NCI-H526 (cell line): ENCODE results near the gene NPLOC4.

Source experiments
- DNase-seq, 2 experiments: peaks; one replicate each; lab custom pipeline; 2025; lab: John Stamatoyannopoulos, UW

NPLOC4 gene

GRCh38 chr17:81566461-81567126, 70.3 kb downstream of the NPLOC4 start:
- DNase-seq = no peak

DNA sequence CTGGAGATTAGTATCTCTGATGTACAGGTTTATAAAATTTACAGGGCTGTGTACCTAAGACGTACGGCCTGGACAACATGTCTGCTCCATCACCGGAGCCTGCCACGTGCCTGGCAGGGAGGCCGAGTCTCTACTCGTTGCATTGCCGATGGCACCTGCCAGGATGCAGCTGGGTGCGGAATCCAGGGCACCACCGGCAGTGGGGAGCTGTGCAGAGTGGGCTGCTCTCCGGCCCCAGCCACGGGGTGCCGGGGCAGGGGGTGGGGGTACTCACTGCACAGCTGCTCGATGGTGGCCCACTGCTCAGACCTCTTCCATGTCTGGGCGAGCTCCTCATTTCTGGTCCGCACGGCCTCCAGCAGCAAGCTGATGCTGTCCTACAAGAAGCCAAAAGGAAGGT, 71.7 kb downstream of the NPLOC4 start:
- DNase-seq = no peak

DNA sequence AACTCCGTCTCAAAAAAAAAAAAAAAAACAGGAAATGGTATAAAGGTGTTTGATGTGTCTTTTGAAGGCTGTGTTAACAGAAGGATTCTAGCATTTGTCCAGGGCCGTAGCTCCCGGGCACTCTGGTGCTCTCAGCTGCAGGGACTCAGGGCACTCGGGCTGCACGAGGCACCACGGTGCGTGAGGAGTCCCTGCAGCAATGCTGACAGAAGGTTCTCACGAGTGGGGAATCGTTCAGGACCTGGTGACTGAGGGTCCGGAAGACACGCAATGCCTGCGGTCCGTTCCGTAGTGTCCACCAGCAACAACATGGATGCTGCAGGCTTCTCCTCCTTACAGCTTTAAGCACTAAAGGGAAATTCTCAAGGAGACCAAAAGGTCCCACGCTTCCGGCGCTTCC, 72.1 kb downstream of the NPLOC4 start:
- no peak for DNase-seq

DNA sequence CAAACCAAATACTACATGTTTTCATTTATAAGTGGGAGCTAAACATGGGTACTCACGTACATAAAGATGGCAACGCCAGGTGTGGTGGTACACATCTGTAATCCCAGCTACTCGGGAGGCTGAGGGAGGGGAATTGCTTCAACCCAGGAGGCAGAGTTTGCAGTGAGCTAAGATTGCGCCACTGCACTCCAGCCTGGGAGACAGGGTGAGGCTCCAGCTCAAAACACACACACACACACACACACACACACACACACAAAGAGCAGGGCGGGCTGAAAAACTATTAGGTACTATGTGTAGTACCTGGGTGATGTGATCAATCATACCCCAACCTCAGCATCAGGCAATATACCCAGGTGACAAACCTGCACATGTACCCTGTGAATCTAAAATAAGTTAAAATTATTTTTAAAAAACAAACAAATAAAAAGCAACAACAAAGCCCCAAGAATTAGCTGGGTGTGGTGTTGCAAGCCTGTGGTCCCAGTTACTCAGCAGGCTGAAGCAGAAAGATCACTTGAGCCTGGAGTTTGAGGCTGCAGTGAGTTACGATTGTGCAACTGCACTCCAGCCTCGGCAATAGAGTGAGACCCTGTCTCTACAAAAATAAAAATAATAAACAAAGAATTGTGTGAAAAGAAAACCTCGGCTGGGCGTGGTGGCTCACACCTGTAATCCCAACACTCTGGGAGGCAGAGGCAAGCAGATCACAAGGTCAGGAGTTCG, 72.9 kb downstream of the NPLOC4 start:
- DNase-seq = no peak

- no peak for DNase-seq
Measured at GRCh38 chr17:81561494-81561885, 75.4 kb downstream of the NPLOC4 start.

DNA sequence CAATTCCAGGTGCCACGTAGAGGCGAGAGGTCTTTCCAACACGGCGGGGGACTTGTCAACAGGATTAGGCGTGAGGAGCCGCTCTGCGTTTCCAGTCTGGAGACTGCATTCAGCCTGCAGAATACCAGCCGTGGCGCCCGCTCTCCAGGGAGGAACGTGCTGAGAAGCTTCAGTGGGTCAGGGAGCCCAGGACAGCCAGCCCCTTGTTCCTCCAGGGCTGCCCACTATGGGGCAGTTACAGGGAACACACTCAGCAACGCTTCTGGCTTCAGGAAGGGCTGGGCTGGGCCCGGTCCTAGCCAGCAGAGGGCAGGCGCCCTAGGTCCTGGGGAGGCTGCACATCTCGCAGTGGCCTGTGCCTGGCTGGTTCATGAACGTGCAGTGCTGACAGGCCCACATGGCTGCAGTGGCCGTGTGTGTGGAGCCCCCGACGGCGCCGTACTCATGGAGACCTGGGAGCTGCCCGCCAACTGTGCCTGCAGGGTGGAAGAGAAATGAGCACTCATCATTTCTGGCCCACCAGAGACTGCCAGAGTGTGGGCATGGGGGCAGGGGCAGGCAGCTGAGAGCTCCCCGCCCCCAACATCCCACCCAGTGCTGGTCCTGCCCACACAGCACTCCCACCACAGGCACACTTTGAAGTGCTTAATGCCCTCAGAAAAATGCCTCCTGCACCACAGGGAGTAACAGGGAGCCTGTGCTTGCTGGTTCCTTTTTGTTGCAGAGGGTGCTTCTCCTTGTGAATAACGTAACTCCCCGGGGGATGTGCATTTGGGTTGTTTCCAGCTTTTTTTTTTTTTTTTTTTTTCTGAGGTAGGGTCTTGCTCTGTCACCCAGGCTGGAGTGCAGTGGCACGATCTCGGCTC, 77.7 kb downstream of the NPLOC4 start:
- no peak for DNase-seq

DNA sequence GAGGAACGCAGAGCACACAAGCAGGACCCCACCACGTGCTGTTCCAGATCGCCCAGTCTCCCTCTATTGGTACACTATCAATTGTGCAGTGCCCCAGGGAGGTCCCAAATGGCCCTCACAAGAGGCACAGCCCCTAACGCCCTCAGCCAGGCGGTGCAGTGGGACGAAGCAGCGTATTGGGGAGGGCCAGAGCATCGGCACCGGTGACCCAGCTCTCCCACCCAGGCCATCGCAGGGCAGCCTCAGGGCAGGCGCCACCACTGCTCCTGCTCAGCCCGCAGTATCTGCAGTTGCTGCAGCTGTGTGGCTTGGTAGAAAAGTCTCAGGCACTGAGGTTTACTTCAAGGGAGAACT, 78.8 kb downstream of the NPLOC4 start:
- no peak for DNase-seq

DNA sequence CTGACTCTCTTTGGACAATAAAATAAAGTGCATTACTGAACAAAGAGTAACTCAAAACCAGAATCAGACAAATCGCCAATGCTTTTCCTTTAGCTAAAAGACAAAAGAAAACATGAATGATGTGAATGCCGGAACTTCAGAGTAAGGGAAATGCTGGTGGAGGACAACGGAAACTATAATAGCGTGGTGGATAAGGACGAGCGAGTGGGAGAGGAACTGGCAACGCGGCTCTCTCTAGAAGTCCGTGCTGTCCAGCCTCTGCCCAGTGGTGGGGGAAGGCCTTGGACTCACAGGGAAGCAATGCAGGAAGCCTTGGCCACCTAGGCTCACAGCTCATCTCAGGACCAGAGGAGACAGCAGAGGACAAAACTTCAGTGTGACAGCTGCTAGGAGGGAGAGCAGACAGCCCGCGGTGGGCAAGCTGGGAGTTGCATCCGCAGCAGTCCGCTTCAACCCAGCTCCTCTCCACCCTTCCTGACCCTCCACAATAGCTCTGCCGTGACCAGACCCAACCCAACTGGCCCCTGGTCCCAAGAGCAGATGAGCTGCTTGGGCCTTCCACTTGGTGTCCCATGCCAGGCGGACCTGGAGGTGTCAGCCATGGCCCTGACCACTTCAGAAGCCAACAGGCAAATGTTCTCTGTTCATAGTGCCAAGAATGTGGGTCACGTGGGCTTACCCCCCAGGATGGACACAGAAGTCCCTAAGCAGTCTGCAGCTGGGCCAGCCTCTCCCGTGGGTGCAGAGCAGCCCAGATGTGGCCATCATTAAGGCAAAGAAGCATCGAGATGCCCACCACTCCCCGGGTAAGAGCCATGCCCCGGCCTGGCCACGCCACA, 79.4 kb downstream of the NPLOC4 start:
- no peak for DNase-seq

- peak; percentile 93 to 97 for DNase-seq
Measured at GRCh38 chr17:81556863-81557262, 80.0 kb downstream of the NPLOC4 start.

DNA sequence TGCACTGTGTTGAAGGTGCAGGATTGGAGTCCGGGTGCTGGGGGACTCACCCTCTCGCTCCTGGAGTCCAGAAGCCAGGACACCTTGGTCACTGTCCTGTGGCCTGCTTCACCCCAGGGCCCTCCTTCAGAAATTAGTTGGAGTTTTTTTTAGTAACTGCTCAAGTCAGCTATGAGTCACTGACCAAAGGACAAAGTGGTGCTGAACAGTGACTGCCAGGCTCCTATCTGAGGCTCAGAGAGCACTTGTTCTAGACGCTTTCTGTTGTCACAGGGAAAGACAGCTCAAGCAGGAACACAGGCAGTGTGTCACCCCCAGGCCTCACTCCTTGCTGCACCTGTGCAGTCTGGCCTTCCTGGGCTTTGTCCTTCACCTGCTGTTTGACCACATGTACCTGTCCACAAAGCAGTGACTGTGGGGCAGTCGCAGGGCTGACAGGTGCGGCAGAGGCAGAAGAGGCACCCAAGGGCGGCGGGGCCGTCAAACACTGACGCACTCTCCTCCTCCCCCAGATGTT, 80.7 kb downstream of the NPLOC4 start:
- DNase-seq = peak in 1 of 2 experiments; percentile 69

DNA sequence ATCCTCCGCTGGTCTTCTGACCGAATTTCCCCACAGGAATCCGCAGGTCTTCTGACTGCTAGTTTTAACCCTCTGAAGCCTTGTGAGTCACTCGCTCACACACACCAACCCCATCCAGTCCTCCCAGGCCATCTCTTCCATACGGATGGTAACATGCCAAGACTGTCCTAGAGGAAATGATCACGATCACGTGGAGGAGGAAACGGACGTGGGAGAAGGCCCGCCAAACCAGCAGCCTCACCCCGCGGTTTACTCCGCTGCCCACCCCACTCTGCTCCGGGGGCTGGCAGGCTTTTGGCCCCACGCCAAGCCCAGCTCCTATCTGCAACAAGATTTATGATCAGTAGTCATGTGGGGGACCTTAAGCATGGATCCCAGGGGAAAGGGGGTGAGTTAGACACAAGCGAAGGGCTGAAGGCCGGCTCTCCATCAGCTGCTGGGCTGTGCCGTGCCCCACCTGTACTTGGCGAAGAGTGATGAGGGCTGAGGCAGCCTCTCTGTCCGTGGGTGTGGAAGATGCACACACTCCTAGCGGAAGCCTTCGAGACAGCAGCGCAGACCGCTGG, 83.2 kb downstream of the NPLOC4 start:
- DNase-seq = peak in 1 of 2 experiments; percentile 66

- peak; percentile 88 to 95 for DNase-seq
Measured at GRCh38 chr17:81553018-81553615, 83.8 kb downstream of the NPLOC4 start.

- peak; percentile 85 to 91 for DNase-seq
Measured at GRCh38 chr17:81552244-81553017, 84.5 kb downstream of the NPLOC4 start, which contains the start of gene FAAP100. Gene FAAP100 (minus strand): TSS chr17:81552353. CDS start chr17:81552330, 23 bp downstream.

GRCh38 chr17:81551458-81552243, 85.3 kb downstream of the NPLOC4 start:
- peak in 1 of 2 experiments; percentile 66 for DNase-seq

- DNase-seq = no peak
Measured at GRCh38 chr17:81550830-81551457, 86.0 kb downstream of the NPLOC4 start.

DNA sequence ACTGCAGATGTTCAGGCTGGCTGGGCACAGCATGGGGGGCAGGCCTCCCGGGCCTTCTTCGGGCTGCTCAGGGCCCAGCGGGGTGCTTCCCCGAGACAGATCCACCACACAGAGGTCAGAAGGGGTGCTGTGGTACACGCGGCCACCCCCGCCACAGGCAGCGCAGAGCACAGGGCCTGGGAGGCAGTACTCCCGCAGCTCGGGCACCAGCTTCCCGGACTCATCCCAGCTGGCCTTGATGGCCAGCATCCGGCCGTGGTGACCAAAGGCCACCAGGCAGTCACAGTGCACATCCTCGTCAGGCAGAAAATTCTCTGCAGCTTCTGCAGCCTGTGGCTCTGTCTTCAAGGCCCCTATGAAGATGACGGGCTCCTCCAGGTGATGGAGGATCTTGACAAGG, 86.6 kb downstream of the NPLOC4 start:
- no peak for DNase-seq

GRCh38 chr17:81549826-81550225, 87.1 kb downstream of the NPLOC4 start:
- DNase-seq = no peak

DNA sequence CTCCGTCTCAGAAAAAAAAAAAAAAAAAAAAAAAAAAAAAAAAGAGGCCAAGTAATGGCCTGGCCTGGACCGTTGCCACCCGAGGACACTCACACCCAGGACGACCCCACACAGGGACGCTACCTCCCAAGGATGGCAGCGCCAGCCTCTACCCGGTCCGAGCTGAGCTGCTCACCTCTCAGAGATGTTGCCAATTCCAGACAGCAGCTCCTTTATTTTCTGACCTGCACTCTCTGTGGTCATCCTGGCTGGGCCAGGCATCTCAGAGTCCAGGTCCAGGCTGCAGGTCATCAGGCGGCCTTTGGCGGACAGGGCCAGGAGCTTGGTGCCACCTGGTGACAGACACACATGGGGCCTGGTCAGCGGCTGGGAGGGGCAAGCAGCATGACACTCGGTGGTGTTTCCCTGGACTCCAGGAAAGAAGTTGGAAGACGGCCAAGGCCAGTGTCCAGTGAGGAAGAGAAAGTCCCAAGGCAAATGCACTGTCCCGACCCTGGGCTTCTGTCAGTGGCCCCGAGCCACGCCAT, 87.8 kb downstream of the NPLOC4 start:
- no peak for DNase-seq
